Body of pancreas (tissue), 4 donors: ENCODE data around the gene PRXL2A.

Source experiments
- CTCF ChIP-seq, 7 experiments: fragments of 450-650 bp in 4 of 7; fragments of 200-600 bp in 3 of 7; sonication (generic) in 3 of 7; IDR thresholded peaks; one replicate each; pipeline ENCODE4 v1.5.1; 2016 to 2019; ENCODE audit warnings: antibody characterized with exemption in 7 of 7
- POLR2A ChIP-seq, 3 donors: fragments of 450-650 bp; IDR thresholded peaks; one replicate each; pipeline ENCODE4 v1.6.1; 2016; ENCODE audit warnings: antibody characterized with exemption in 3 of 3, mild to moderate bottlenecking in 2 of 3

DNA sequence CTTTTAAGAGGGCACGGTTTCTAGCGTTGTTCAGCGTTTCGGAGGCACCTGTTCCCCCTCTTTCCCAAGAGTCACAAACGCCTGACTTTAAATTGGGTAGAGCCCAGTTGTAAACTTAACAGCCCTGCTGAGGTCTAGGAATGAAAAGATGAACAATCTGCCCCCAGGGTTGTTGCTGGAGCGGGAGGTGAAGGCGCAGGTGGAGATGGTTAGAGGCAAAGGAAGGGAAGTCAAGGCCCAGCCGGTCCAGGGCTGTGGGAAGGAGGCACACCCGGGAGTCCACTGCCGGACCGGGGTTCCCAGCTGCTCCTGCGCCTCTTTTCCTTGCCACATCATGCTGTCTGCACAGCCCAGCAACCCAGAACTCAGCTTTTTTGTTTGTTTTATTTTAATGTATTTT, 770 bp downstream of the PRXL2A start:
- no peak for TF ChIP-seq CTCF (IDR thresholded peaks at IDR 0.05)
- no peak for TF ChIP-seq POLR2A (IDR thresholded peaks at IDR 0.05)
